GM19468 (cell line): ENCODE results near the gene PAXX.

Source experiments
- ATAC-seq: cut with Tn5 transposase; IDR thresholded peaks from one replicate; pipeline ENCODE4 v1.9.1; 2021; ENCODE audit warnings: mild to moderate bottlenecking, moderate library complexity, moderate number of reproducible peaks; ENCODE audit not compliant: unreplicated experiment; ENCODE audit errors: extremely low read depth

The PAXX gene

GRCh38 chr9:137013571-137013940, 21.3 kb downstream of the PAXX start:
- no peak for ATAC-seq

- no peak for ATAC-seq
Observed at GRCh38 chr9:137014166-137014565, 21.9 kb downstream of the PAXX start.

GRCh38 chr9:137014776-137015539, 22.7 kb downstream of the PAXX start:
- ATAC-seq: no peak

- ATAC-seq: no peak
Observed at GRCh38 chr9:137015540-137015930, 23.3 kb downstream of the PAXX start.

GRCh38 chr9:137015976-137016375, 23.8 kb downstream of the PAXX start:
- ATAC-seq: no peak

- ATAC-seq: no peak
Observed at GRCh38 chr9:137016436-137016835, 24.2 kb downstream of the PAXX start.

- no peak for ATAC-seq
Observed at GRCh38 chr9:137017071-137017470, 24.8 kb downstream of the PAXX start.

GRCh38 chr9:137017791-137018497, 25.7 kb downstream of the PAXX start:
- no peak for ATAC-seq

- no peak for ATAC-seq
Observed at GRCh38 chr9:137018761-137019559, 26.7 kb downstream of the PAXX start.

- no peak for ATAC-seq
Observed at GRCh38 chr9:137019891-137020683, 27.9 kb downstream of the PAXX start.

- ATAC-seq: no peak
Observed at GRCh38 chr9:137020771-137021567, 28.7 kb downstream of the PAXX start.

- no peak for ATAC-seq
Observed at GRCh38 chr9:137021568-137021978, 29.4 kb downstream of the PAXX start.

GRCh38 chr9:137021979-137022661, 29.9 kb downstream of the PAXX start:
- ATAC-seq: no peak

GRCh38 chr9:137022662-137023008, 30.4 kb downstream of the PAXX start:
- ATAC-seq: no peak

- no peak for ATAC-seq
Observed at GRCh38 chr9:137023157-137023556, 30.9 kb downstream of the PAXX start.

- ATAC-seq: no peak
Observed at GRCh38 chr9:137023583-137023991, 31.4 kb downstream of the PAXX start.

GRCh38 chr9:137025517-137025966, 33.3 kb downstream of the PAXX start:
- ATAC-seq: no peak

GRCh38 chr9:137026384-137026783, 34.2 kb downstream of the PAXX start:
- ATAC-seq: no peak

GRCh38 chr9:137026828-137027227, 34.6 kb downstream of the PAXX start:
- no peak for ATAC-seq
